GM21825 (cell line): Measurements from ENCODE around the gene UBE2D3.

Source experiments
- ATAC-seq: cut with Tn5 transposase; IDR thresholded peaks from one replicate; pipeline ENCODE4 v1.9.1; 2021; ENCODE audit warnings: mild to moderate bottlenecking, moderate library complexity; ENCODE audit not compliant: unreplicated experiment

The UBE2D3 gene

GRCh38 chr4:102758241-102759160, 68.8 kb downstream of the UBE2D3 start:
- no peak for ATAC-seq

GRCh38 chr4:102757681-102758080, 69.7 kb downstream of the UBE2D3 start:
- ATAC-seq = no peak

- ATAC-seq = no peak
These were observed 73.3 kb downstream of the UBE2D3 start for GRCh38 chr4:102754044-102754443.

GRCh38 chr4:102751941-102752340, 75.4 kb downstream of the UBE2D3 start:
- ATAC-seq = no peak
